ENCODE data around the gene SLC6A4.
"Not testable (repeated sequence)": the region's sequence is repeated elsewhere in the genome, so short reads cannot be mapped to it uniquely, and the experiment has no call there.

The SLC6A4 gene

GRCh38 chr17:30234964-30235363, 533 bp downstream of the SLC6A4 start:
- peaks cover 19 to 29% of the 10 kb centered on the region in 2 experiments for H3K4me1 ChIP-seq (ENCODE audit: control insufficient read depth in 1 of 2, insufficient read depth in 1 of 2, low read depth in 1 of 2, low read length in 1 of 2)
- H3K27ac ChIP-seq, result no peak overlapping the region
- no peaks in the 10 kb centered on the region for H3K36me3 ChIP-seq
- no peaks in the 10 kb centered on the region for H3K9me3 ChIP-seq
- H3K27me3 ChIP-seq, result peaks cover 80% of the 10 kb centered on the region
- H3K4me3 ChIP-seq (ENCODE audit: low read depth in 1 of 2, low read length in 1 of 2), result no peak overlapping the region
- no peak for TF ChIP-seq CTCF (IDR thresholded peaks at IDR 0.05)

GRCh38 chr17:30234296-30234695, 1.2 kb downstream of the SLC6A4 start:
- no peak for TF ChIP-seq CTCF (IDR thresholded peaks at IDR 0.05)
- H3K27me3 ChIP-seq, result peaks cover 74% of the 10 kb centered on the region

GRCh38 chr17:30232824-30233427, 2.6 kb downstream of the SLC6A4 start:
- Histone ChIP-seq H3K9me3 (no peaks in the 10 kb centered on the region), H3K27me3 (peaks cover 60% of the 10 kb centered on the region), H3K27ac (no peak overlapping the region), H3K36me3 (no peaks in the 10 kb centered on the region), H3K4me3 (ENCODE audit: low read depth in 1 of 2, low read length in 1 of 2) (no peak overlapping the region), H3K4me1 (ENCODE audit: control insufficient read depth in 1 of 2, insufficient read depth in 1 of 2, low read depth in 1 of 2, low read length in 1 of 2) (peaks cover 19 to 27% of the 10 kb centered on the region in 2 experiments)
- TF ChIP-seq CTCF (IDR thresholded peaks at IDR 0.05), result no peak

More at GRCh38 chr17:30234296-30234695, 1.2 kb downstream of the SLC6A4 start:
- Histone ChIP-seq H3K4me1 (ENCODE audit: control insufficient read depth in 1 of 2, insufficient read depth in 1 of 2, low read depth in 1 of 2, low read length in 1 of 2) (peaks cover 19 to 29% of the 10 kb centered on the region in 2 experiments), H3K27ac (no peak overlapping the region), H3K36me3 (no peaks in the 10 kb centered on the region), H3K4me3 (ENCODE audit: low read depth in 1 of 2, low read length in 1 of 2) (no peak overlapping the region), H3K9me3 (no peaks in the 10 kb centered on the region)

- no peak overlapping the region for H3K4me3 ChIP-seq (ENCODE audit: low read depth in 1 of 2, low read length in 1 of 2)
- H3K36me3 ChIP-seq, result no peaks in the 10 kb centered on the region
- TF ChIP-seq CTCF (IDR thresholded peaks at IDR 0.05), result no peak
- H3K9me3 ChIP-seq, result no peaks in the 10 kb centered on the region
- H3K27me3 ChIP-seq, result peaks cover 53% of the 10 kb centered on the region
- H3K4me1 ChIP-seq (ENCODE audit: control insufficient read depth in 1 of 2, insufficient read depth in 1 of 2, low read depth in 1 of 2, low read length in 1 of 2), result peaks cover 19 to 27% of the 10 kb centered on the region in 2 experiments
- no peak overlapping the region for H3K27ac ChIP-seq
Measured at GRCh38 chr17:30232015-30232823, 3.3 kb downstream of the SLC6A4 start.

GRCh38 chr17:30230596-30231125, 4.8 kb downstream of the SLC6A4 start:
- no peaks in the 10 kb centered on the region for H3K9me3 ChIP-seq
- peaks cover 37% of the 10 kb centered on the region for H3K27me3 ChIP-seq
- no peak for TF ChIP-seq CTCF (IDR thresholded peaks at IDR 0.05)
- no peaks in the 10 kb centered on the region for H3K36me3 ChIP-seq
- no peak overlapping the region for H3K4me3 ChIP-seq (ENCODE audit: low read depth in 1 of 2, low read length in 1 of 2)
- H3K27ac ChIP-seq, result peak overlapping the region; percentile 83
- H3K4me1 ChIP-seq (ENCODE audit: control insufficient read depth in 1 of 2, insufficient read depth in 1 of 2, low read depth in 1 of 2, low read length in 1 of 2), result peaks cover 14 to 15% of the 10 kb centered on the region in 2 experiments

- H3K27ac ChIP-seq, result peak overlapping the region; percentile 83
- not testable (repeated sequence) for H3K9me3 ChIP-seq; H3K36me3 ChIP-seq; H3K4me1 ChIP-seq (ENCODE audit: control insufficient read depth in 1 of 2, insufficient read depth in 1 of 2, low read depth in 1 of 2, low read length in 1 of 2); H3K4me3 ChIP-seq (ENCODE audit: low read depth in 1 of 2, low read length in 1 of 2)
- H3K27me3 ChIP-seq, result peaks cover 31% of the 10 kb centered on the region
Measured at GRCh38 chr17:30230009-30230408, 5.5 kb downstream of the SLC6A4 start.
